GM12872 (cell line): Measurements from ENCODE around the gene ANKRD30BL.
"Not testable (repeated sequence)": the region's sequence is repeated elsewhere in the genome, so short reads cannot be mapped to it uniquely, and the experiment has no call there.

Source experiments
- CTCF ChIP-seq: IDR thresholded peaks from 3 replicates; pipeline ENCODE4 v1.5.1; 2011; ENCODE audit warnings: low read depth, mild to moderate bottlenecking, low read length, moderate library complexity; ENCODE audit not compliant: insufficient read depth

The ANKRD30BL gene

GRCh38 chr2:132161161-132162124, at the start of gene ANKRD30BL:
ANKRD30BL (minus strand) TSS chr2:132161952; CDS start chr2:132161705, 247 bp downstream.
- TF ChIP-seq CTCF, result not testable (repeated sequence)

GRCh38 chr2:132146774-132147173, 15.0 kb downstream of the ANKRD30BL start:
- peak; percentile 52 for TF ChIP-seq CTCF
